GM12891 (cell line): Measurements from ENCODE around the gene TMEM263.

Experiments
- PAX5 ChIP-seq: IDR thresholded peaks from 2 replicates; pipeline ENCODE4 v1.6.1; 2011; ENCODE audit warnings: low read length, moderate library complexity, mild to moderate bottlenecking; ENCODE audit not compliant: insufficient read depth, severe bottlenecking
- POLR2A ChIP-seq: IDR thresholded peaks from 2 replicates; pipeline ENCODE4 v1.6.1; 2011; ENCODE audit warnings: low read depth, low read length, control low read depth
- POLR2AphosphoS5 ChIP-seq: IDR thresholded peaks from 2 replicates; pipeline ENCODE4 v1.6.1; 2011; ENCODE audit warnings: low read depth, low read length, control low read depth
- SPI1 ChIP-seq: IDR thresholded peaks from 2 replicates; pipeline ENCODE4 v1.6.1; 2011; ENCODE audit warnings: low read depth, low read length, control low read depth
- TAF1 ChIP-seq: IDR thresholded peaks from 2 replicates; pipeline ENCODE4 v1.6.1; 2011; ENCODE audit warnings: low read depth, low read length, control low read depth

GRCh38 chr12:106934277-106934676 lies 21.4 kb upstream of the TMEM263 start:
- TF ChIP-seq TAF1: no peak
- no peak for TF ChIP-seq POLR2A
- TF ChIP-seq POLR2AphosphoS5: no peak
- TF ChIP-seq PAX5: no peak
- no peak for TF ChIP-seq SPI1
